PFSK-1 (cell line): ENCODE results near the gene CACNA1D.

Experiments used
- POLR2AphosphoS5 ChIP-seq: IDR thresholded peaks from 2 replicates; pipeline ENCODE4 v1.6.1; 2012; ENCODE audit warnings: low read depth, mild to moderate bottlenecking, control low read depth, low read length, moderate library complexity
- SIN3A ChIP-seq: IDR thresholded peaks from 2 replicates; pipeline ENCODE4 v1.6.1; 2012; ENCODE audit warnings: mild to moderate bottlenecking, low read length, moderate library complexity, borderline replicate concordance; ENCODE audit not compliant: insufficient read depth
- TAF1 ChIP-seq: IDR thresholded peaks from 2 replicates; pipeline ENCODE4 v1.6.1; 2012; ENCODE audit warnings: low read length, control low read depth, borderline replicate concordance; ENCODE audit not compliant: insufficient read depth
- TF ChIP-seq, protein P1 (sequence below), 2 experiments: IDR thresholded peaks; 2 replicates each; pipeline versions ENCODE4 v1.6.1 to v1.8.0; 2011 to 2012; ENCODE audit warnings: low read depth in 2 of 2, low read length in 2 of 2, control low read depth in 1 of 2, inconsistent platforms in 1 of 2, mild to moderate bottlenecking in 1 of 2, moderate library complexity in 1 of 2; ENCODE audit not compliant: insufficient read depth in 1 of 2

DNA sequence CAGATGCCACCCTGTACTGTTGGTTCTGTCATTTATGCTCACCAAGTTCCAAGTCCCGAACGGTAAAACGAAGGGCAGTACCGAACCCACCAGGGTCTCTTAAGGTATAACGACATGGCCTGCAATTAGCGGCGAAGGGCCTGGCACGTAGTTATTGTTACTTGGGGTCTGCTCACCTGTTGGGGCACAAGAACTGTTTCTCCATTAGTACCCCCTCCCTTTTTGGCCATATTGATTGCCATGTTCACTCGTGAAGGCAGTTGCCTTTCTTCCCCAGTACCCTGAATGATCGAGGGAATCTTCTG lies 352.4 kb downstream of the CACNA1D start:
- TF ChIP-seq, protein P1, sequence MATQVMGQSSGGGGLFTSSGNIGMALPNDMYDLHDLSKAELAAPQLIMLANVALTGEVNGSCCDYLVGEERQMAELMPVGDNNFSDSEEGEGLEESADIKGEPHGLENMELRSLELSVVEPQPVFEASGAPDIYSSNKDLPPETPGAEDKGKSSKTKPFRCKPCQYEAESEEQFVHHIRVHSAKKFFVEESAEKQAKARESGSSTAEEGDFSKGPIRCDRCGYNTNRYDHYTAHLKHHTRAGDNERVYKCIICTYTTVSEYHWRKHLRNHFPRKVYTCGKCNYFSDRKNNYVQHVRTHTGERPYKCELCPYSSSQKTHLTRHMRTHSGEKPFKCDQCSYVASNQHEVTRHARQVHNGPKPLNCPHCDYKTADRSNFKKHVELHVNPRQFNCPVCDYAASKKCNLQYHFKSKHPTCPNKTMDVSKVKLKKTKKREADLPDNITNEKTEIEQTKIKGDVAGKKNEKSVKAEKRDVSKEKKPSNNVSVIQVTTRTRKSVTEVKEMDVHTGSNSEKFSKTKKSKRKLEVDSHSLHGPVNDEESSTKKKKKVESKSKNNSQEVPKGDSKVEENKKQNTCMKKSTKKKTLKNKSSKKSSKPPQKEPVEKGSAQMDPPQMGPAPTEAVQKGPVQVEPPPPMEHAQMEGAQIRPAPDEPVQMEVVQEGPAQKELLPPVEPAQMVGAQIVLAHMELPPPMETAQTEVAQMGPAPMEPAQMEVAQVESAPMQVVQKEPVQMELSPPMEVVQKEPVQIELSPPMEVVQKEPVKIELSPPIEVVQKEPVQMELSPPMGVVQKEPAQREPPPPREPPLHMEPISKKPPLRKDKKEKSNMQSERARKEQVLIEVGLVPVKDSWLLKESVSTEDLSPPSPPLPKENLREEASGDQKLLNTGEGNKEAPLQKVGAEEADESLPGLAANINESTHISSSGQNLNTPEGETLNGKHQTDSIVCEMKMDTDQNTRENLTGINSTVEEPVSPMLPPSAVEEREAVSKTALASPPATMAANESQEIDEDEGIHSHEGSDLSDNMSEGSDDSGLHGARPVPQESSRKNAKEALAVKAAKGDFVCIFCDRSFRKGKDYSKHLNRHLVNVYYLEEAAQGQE (IDR thresholded peaks at IDR 0.05; ENCODE audit: insufficient read depth in 1 of 2, low read depth in 2 of 2, low read length in 2 of 2), result no peak
- TF ChIP-seq SIN3A, result no peak
- no peak for TF ChIP-seq POLR2AphosphoS5
- no peak for TF ChIP-seq TAF1
